SHP77 (cell line): ENCODE measurements around the gene ZNF735.
"Not testable (repeated sequence)": the region's sequence is repeated elsewhere in the genome, so short reads cannot be mapped to it uniquely, and the experiment has no call there.

ENCODE experiments used
- DNase-seq, 2 experiments: peaks; one replicate each; lab custom pipeline; 2025; lab: John Stamatoyannopoulos, UW

Gene ZNF735

GRCh38 chr7:64206903-64207302 is at the start of gene ZNF735:
ZNF735 (plus strand) TSS chr7:64207203; CDS start chr7:64207203, 0 bp downstream.
- DNase-seq = peak in 1 of 2 experiments; percentile 19

- DNase-seq = not testable (repeated sequence)
Observed at GRCh38 chr7:64170974-64171373, 36.0 kb upstream of the ZNF735 start.

GRCh38 chr7:64174328-64174727 is 32.7 kb upstream of the ZNF735 start:
- DNase-seq = no peak

GRCh38 chr7:64174941-64175340 is 32.1 kb upstream of the ZNF735 start:
- no peak for DNase-seq

GRCh38 chr7:64180989-64181388 is 26.0 kb upstream of the ZNF735 start:
- no peak for DNase-seq

GRCh38 chr7:64181586-64181985 is 25.4 kb upstream of the ZNF735 start:
- DNase-seq = no peak

- DNase-seq = no peak
Observed at GRCh38 chr7:64182036-64182790, 24.8 kb upstream of the ZNF735 start.

GRCh38 chr7:64183126-64183742 is 23.8 kb upstream of the ZNF735 start:
- DNase-seq = no peak

GRCh38 chr7:64183827-64184372 is 23.1 kb upstream of the ZNF735 start:
- no peak for DNase-seq

- no peak for DNase-seq
Observed at GRCh38 chr7:64184376-64184775, 22.6 kb upstream of the ZNF735 start.

- DNase-seq = no peak
Observed at GRCh38 chr7:64187408-64187807, 19.6 kb upstream of the ZNF735 start.

- no peak for DNase-seq
Observed at GRCh38 chr7:64192148-64192704, 14.8 kb upstream of the ZNF735 start.

GRCh38 chr7:64192775-64193174 is 14.2 kb upstream of the ZNF735 start:
- DNase-seq = no peak

GRCh38 chr7:64219710-64220298 is 12.8 kb downstream of the ZNF735 start:
- DNase-seq = not testable (repeated sequence)

GRCh38 chr7:64223366-64223765 is 16.4 kb downstream of the ZNF735 start:
- DNase-seq = no peak

- not testable (repeated sequence) for DNase-seq
Observed at GRCh38 chr7:64228174-64228573, 21.2 kb downstream of the ZNF735 start, which contains the start of gene ZNF679. ZNF679 (plus strand) TSS chr7:64228474; CDS start chr7:64249118, 20,644 bp downstream.

- no peak for DNase-seq
Observed at GRCh38 chr7:64266341-64266919, 59.4 kb downstream of the ZNF735 start.
